ENCODE measurements around the gene POU5F1. TPM values are rescaled to one million over a fixed set of nuclear protein-coding genes. Genes with fewer than 3 reads are reported as not detected.
A peak's percentile ranks its signal among the peaks of the same experiment; 100 is the strongest.
"Not testable (repeated sequence)": the region's sequence is repeated elsewhere in the genome, so short reads cannot be mapped to it uniquely, and the experiment has no call there.

The POU5F1 gene
- not detected for total RNA-seq

GRCh38 chr6:31170600-31170881, at the start of gene POU5F1:
TSS of gene POU5F1 (minus strand) at chr6:31170682. CDS start at chr6:31170620, 62 bp downstream.
- DNase-seq (ENCODE audit: low read depth in 2 of 3, low spot score in 2 of 3): no peak

- DNase-seq (ENCODE audit: low read depth in 2 of 3, low spot score in 2 of 3): peak in 1 of 3 donors; percentile 37
Observed at GRCh38 chr6:31216208-31216898, 45.9 kb upstream of the POU5F1 start.

- not testable (repeated sequence) for DNase-seq (ENCODE audit: low read depth in 2 of 3, low spot score in 2 of 3)
Observed at GRCh38 chr6:31215216-31215615, 44.7 kb upstream of the POU5F1 start.

GRCh38 chr6:31214516-31214915, 44.0 kb upstream of the POU5F1 start:
- DNase-seq (ENCODE audit: low read depth in 2 of 3, low spot score in 2 of 3): no peak

- no peak for DNase-seq (ENCODE audit: low read depth in 2 of 3, low spot score in 2 of 3)
Observed at GRCh38 chr6:31210741-31211532, 40.5 kb upstream of the POU5F1 start.

- no peak for DNase-seq (ENCODE audit: low read depth in 2 of 3, low spot score in 2 of 3)
Observed at GRCh38 chr6:31210123-31210522, 39.6 kb upstream of the POU5F1 start.

- no peak for DNase-seq (ENCODE audit: low read depth in 2 of 3, low spot score in 2 of 3)
Observed at GRCh38 chr6:31209137-31209536, 38.7 kb upstream of the POU5F1 start.

GRCh38 chr6:31208506-31208905, 38.0 kb upstream of the POU5F1 start:
- no peak for DNase-seq (ENCODE audit: low read depth in 2 of 3, low spot score in 2 of 3)

- no peak for DNase-seq (ENCODE audit: low read depth in 2 of 3, low spot score in 2 of 3)
Observed at GRCh38 chr6:31205638-31206037, 35.2 kb upstream of the POU5F1 start.

- no peak for DNase-seq (ENCODE audit: low read depth in 2 of 3, low spot score in 2 of 3)
Observed at GRCh38 chr6:31204751-31205145, 34.3 kb upstream of the POU5F1 start.

- DNase-seq (ENCODE audit: low read depth in 2 of 3, low spot score in 2 of 3): peak; percentile 38 to 79 (median 75)
Observed at GRCh38 chr6:31203345-31203979, 33.0 kb upstream of the POU5F1 start.

GRCh38 chr6:31202259-31203166, 32.0 kb upstream of the POU5F1 start:
- peak in 2 of 3 donors; percentile 33 to 40 for DNase-seq (ENCODE audit: low read depth in 2 of 3, low spot score in 2 of 3)

GRCh38 chr6:31199105-31199452, 28.6 kb upstream of the POU5F1 start:
- not testable (repeated sequence) for DNase-seq (ENCODE audit: low read depth in 2 of 3, low spot score in 2 of 3)

GRCh38 chr6:31197559-31198305, 27.2 kb upstream of the POU5F1 start:
- DNase-seq (ENCODE audit: low read depth in 2 of 3, low spot score in 2 of 3): peak; percentile 82 to 97 (median 94)

- not testable (repeated sequence) for DNase-seq (ENCODE audit: low read depth in 2 of 3, low spot score in 2 of 3)
Observed at GRCh38 chr6:31196251-31197022, 26.0 kb upstream of the POU5F1 start.

- DNase-seq (ENCODE audit: low read depth in 2 of 3, low spot score in 2 of 3): not testable (repeated sequence)
Observed at GRCh38 chr6:31195308-31195979, 25.0 kb upstream of the POU5F1 start.

- no peak for DNase-seq (ENCODE audit: low read depth in 2 of 3, low spot score in 2 of 3)
Observed at GRCh38 chr6:31194061-31194834, 23.8 kb upstream of the POU5F1 start.

GRCh38 chr6:31193206-31193605, 22.7 kb upstream of the POU5F1 start:
- DNase-seq (ENCODE audit: low read depth in 2 of 3, low spot score in 2 of 3): no peak
